Measurements from ENCODE around the gene NBAS.

Gene NBAS

GRCh38 chr2:15539999-15540398 is 21.1 kb downstream of the NBAS start:
- no peak overlapping the region for H3K27ac Mint-ChIP-seq
- no peaks in the 10 kb centered on the region for H3K4me1 Mint-ChIP-seq
- no peaks in the 10 kb centered on the region for H3K27me3 Mint-ChIP-seq (ENCODE audit: low read depth)
- H3K9me3 Mint-ChIP-seq: peaks cover 7% of the 10 kb centered on the region
- no peak overlapping the region for H3K4me3 Mint-ChIP-seq
- H3K36me3 Mint-ChIP-seq (ENCODE audit: low read depth): peaks cover 83% of the 10 kb centered on the region
- no peak for TF ChIP-seq CTCF (IDR thresholded peaks at IDR 0.05; ENCODE audit: unreplicated experiment in 3 of 3)

GRCh38 chr2:15538792-15539191 is 22.3 kb downstream of the NBAS start:
- no peak overlapping the region for H3K27ac Mint-ChIP-seq
- H3K9me3 Mint-ChIP-seq: peaks cover 7% of the 10 kb centered on the region
- TF ChIP-seq CTCF (IDR thresholded peaks at IDR 0.05; ENCODE audit: unreplicated experiment in 3 of 3): no peak

GRCh38 chr2:15533860-15534480 is 27.2 kb downstream of the NBAS start:
- TF ChIP-seq CTCF (IDR thresholded peaks at IDR 0.05; ENCODE audit: unreplicated experiment in 3 of 3): no peak

More at GRCh38 chr2:15538792-15539191, 22.3 kb downstream of the NBAS start:
- Mint-ChIP-seq H3K27me3 (ENCODE audit: low read depth) (no peaks in the 10 kb centered on the region), H3K4me3 (no peak overlapping the region), H3K36me3 (ENCODE audit: low read depth) (peaks cover 76% of the 10 kb centered on the region), H3K4me1 (no peaks in the 10 kb centered on the region)

GRCh38 chr2:15532996-15533395 is 28.1 kb downstream of the NBAS start:
- Mint-ChIP-seq H3K36me3 (ENCODE audit: low read depth) (peaks cover 73% of the 10 kb centered on the region), H3K27ac (no peak overlapping the region), H3K9me3 (peaks cover 2% of the 10 kb centered on the region), H3K4me3 (no peak overlapping the region), H3K4me1 (no peaks in the 10 kb centered on the region), H3K27me3 (ENCODE audit: low read depth) (no peaks in the 10 kb centered on the region)
- TF ChIP-seq CTCF (IDR thresholded peaks at IDR 0.05; ENCODE audit: unreplicated experiment in 3 of 3): no peak

More at GRCh38 chr2:15533860-15534480, 27.2 kb downstream of the NBAS start:
- H3K27ac Mint-ChIP-seq: no peak overlapping the region
- no peak overlapping the region for H3K4me3 Mint-ChIP-seq
- no peaks in the 10 kb centered on the region for H3K27me3 Mint-ChIP-seq (ENCODE audit: low read depth)
- peaks cover 76% of the 10 kb centered on the region for H3K36me3 Mint-ChIP-seq (ENCODE audit: low read depth)
- no peaks in the 10 kb centered on the region for H3K4me1 Mint-ChIP-seq
- peaks cover 2% of the 10 kb centered on the region for H3K9me3 Mint-ChIP-seq

GRCh38 chr2:15531095-15531854 is 29.9 kb downstream of the NBAS start:
- H3K27me3 Mint-ChIP-seq (ENCODE audit: low read depth): no peaks in the 10 kb centered on the region
- peaks cover 72% of the 10 kb centered on the region for H3K36me3 Mint-ChIP-seq (ENCODE audit: low read depth)

More at GRCh38 chr2:15531095-15531854, 29.9 kb downstream of the NBAS start:
- Mint-ChIP-seq H3K4me3 (no peak overlapping the region), H3K27ac (no peak overlapping the region), H3K9me3 (no peaks in the 10 kb centered on the region), H3K4me1 (no peaks in the 10 kb centered on the region)
- TF ChIP-seq CTCF (IDR thresholded peaks at IDR 0.05; ENCODE audit: unreplicated experiment in 3 of 3): no peak
